K562 (cell line): ENCODE results near the gene SEMA3A. TPM values are rescaled to one million over a fixed set of nuclear protein-coding genes. Genes with fewer than 3 reads are reported as not detected.

ENCODE experiments used
- ATAC-seq: fragments of 200-7000 bp; cut with Tn5 transposase; 3 replicates; pipeline ENCODE4 v1.9.1; 2020; ENCODE audit warnings: moderate library complexity
- BruUV-seq: library from RNA; stranded (reverse); fragments of 400-500 nt; replicated peaks from 2 replicates; lab custom pipeline; 2021; lab: Mats Ljungman, UMichigan
- CTCF ChIA-PET: fragments of 300-600 bp; formaldehyde crosslinking; extraction: SDS; loops from one replicate; lab custom pipeline; 2021; ENCODE audit warnings: low intra/inter-chr PET ratio; lab: Yijun Ruan, JAX
- POLR2A ChIA-PET: fragments of 300-600, 350-650 bp; sonication (Branson Sonifier 250); formaldehyde crosslinking; extraction: SDS; loops from one replicate; lab custom pipeline; 2021; ENCODE audit warnings: antibody characterized with exemption, inconsistent platforms; lab: Yijun Ruan, JAX
- DNase-seq, 4 experiments: peaks; one replicate each; pipeline versions ENCODE4 v3.0.0 to v3.0.0-alpha.2; 2011 to 2018; ENCODE audit warnings: low spot score in 3 of 4, mixed read lengths in 3 of 4; ENCODE audit errors: extremely low read depth in 1 of 4
- FAIRE-seq: peaks from 2 replicates; lab custom pipeline; 2011; peaks lifted over from hg19 to GRCh38; lab: Jason Lieb, UNC
- H2AFZ ChIP-seq: 2 replicates; pipeline ENCODE4 v1.6.0; 2011; ENCODE audit warnings: low read depth, low read length, control low read depth, inconsistent platforms
- H3K27ac ChIP-seq: fragments of 200-600 bp; 3 replicates; pipeline ENCODE4 v1.8.0; 2011; ENCODE audit warnings: low read depth, mild to moderate bottlenecking, control low read depth, inconsistent platforms, low read length, moderate library complexity, mixed read lengths; ENCODE audit errors: extremely low read depth
- H3K27me3 ChIP-seq, 2 experiments: fragments of 300-600 bp in 1 of 2; 2 replicates in 1 of 2; 3 replicates in 1 of 2; pipeline versions ENCODE4 v1.6.0 to v1.8.0; 2011; ENCODE audit warnings: inconsistent platforms in 2 of 2, low read length in 2 of 2, mild to moderate bottlenecking in 1 of 2, mixed read lengths in 1 of 2, moderate library complexity in 1 of 2; ENCODE audit not compliant: control insufficient read depth in 2 of 2, insufficient read depth in 2 of 2
- H3K36me3 ChIP-seq: fragments of 300-600 bp; 3 replicates; pipeline ENCODE4 v1.8.0; 2011; ENCODE audit warnings: mild to moderate bottlenecking, low read length, inconsistent platforms; ENCODE audit not compliant: control insufficient read depth, insufficient read depth
- H3K4me1 ChIP-seq, 2 experiments: fragments of 200-600 bp in 1 of 2; replicated peaks in 1 of 2; 2 replicates in 1 of 2; 3 replicates in 1 of 2; pipeline versions ENCODE4 v1.5.1 to v1.8.0; 2011; ENCODE audit warnings: inconsistent platforms in 2 of 2, low read length in 2 of 2, mild to moderate bottlenecking in 1 of 2, mixed read lengths in 1 of 2, moderate library complexity in 1 of 2; ENCODE audit not compliant: control insufficient read depth in 2 of 2, insufficient read depth in 2 of 2
- H3K4me2 ChIP-seq: 2 replicates; pipeline ENCODE4 v1.6.1; 2011; ENCODE audit warnings: low read length, control low read depth, inconsistent platforms, mixed read lengths; ENCODE audit not compliant: insufficient read depth
- H3K4me3 ChIP-seq: fragments of 200-600 bp; sonication (generic), shearing (Covaris generic); 2 replicates; pipeline ENCODE4 v1.5.1; 2016; ENCODE audit warnings: control low read depth, inconsistent platforms
- H3K79me2 ChIP-seq: fragments of 200-600 bp; 3 replicates; pipeline ENCODE4 v1.8.0; 2011; ENCODE audit warnings: low read length, inconsistent platforms; ENCODE audit not compliant: control insufficient read depth, insufficient read depth
- H3K9ac ChIP-seq, 2 experiments: 2 replicates each; pipeline versions ENCODE4 v1.6.0 to v1.6.1; 2011; ENCODE audit warnings: low read depth in 2 of 2, low read length in 2 of 2, control low read depth in 1 of 2, inconsistent platforms in 1 of 2, mild to moderate bottlenecking in 1 of 2, mixed read lengths in 1 of 2; ENCODE audit not compliant: insufficient read depth in 1 of 2
- H3K9me1 ChIP-seq: one replicate; pipeline ENCODE4 v1.6.0; 2011; ENCODE audit warnings: inconsistent platforms, mild to moderate bottlenecking, low read length, moderate library complexity; ENCODE audit not compliant: control insufficient read depth, insufficient read depth
- H3K9me3 ChIP-seq: replicated peaks from 2 replicates; pipeline ENCODE4 v1.5.1; 2011; ENCODE audit warnings: low read depth, low read length, inconsistent platforms; ENCODE audit not compliant: control insufficient read depth, insufficient read depth
- H4K20me1 ChIP-seq: replicated peaks from 2 replicates; pipeline ENCODE4 v1.6.1; 2011; ENCODE audit warnings: low read length, inconsistent platforms, mixed read lengths; ENCODE audit not compliant: control insufficient read depth, insufficient read depth
- BRD4 ChIP-seq: fragments of 200-600 bp; sonication (generic); IDR thresholded peaks from 2 replicates; pipeline ENCODE4 v1.6.1; 2017; ENCODE audit warnings: inconsistent platforms
- COPS2 ChIP-seq: fragments of 450-650 bp; conservative IDR thresholded peaks from 2 replicates; pipeline ENCODE4 v1.6.1; 2016; ENCODE audit warnings: mild to moderate bottlenecking, moderate library complexity
- EP300 ChIP-seq: IDR thresholded peaks from 2 replicates; pipeline ENCODE4 v1.6.1; 2012; ENCODE audit warnings: low read length, improper control_type of control experiment
- HCFC1 ChIP-seq: IDR thresholded peaks from 2 replicates; pipeline ENCODE4 v1.6.1; 2012; ENCODE audit warnings: low read depth, low read length, improper control_type of control experiment
- KLF16 ChIP-seq: IDR thresholded peaks from 2 replicates; pipeline ENCODE4 v1.6.1; 2016; ENCODE audit warnings: antibody characterized with exemption
- MTF1 ChIP-seq: fragments of 250-450 bp; sonication (Bioruptor Pico); IDR thresholded peaks from 2 replicates; pipeline ENCODE4 v1.9.0; 2021; ENCODE audit warnings: moderate library complexity, mild to moderate bottlenecking, inconsistent platforms, borderline replicate concordance
- NCOA4 ChIP-seq: fragments of 450-650 bp; IDR thresholded peaks from 2 replicates; pipeline ENCODE4 v1.6.1; 2018; ENCODE audit warnings: mild to moderate bottlenecking; ENCODE audit not compliant: partially characterized antibody
- PYGO2 ChIP-seq: fragments of 450-650 bp; IDR thresholded peaks from 2 replicates; pipeline ENCODE4 v1.6.1; 2016; ENCODE audit warnings: mild to moderate bottlenecking, missing genetic modification characterization, moderate library complexity, missing compliant biosample characterization
- ZBTB17 ChIP-seq: fragments of 450-650 bp; formaldehyde crosslinking; IDR thresholded peaks from 2 replicates; pipeline ENCODE4 v1.4.0; 2020; ENCODE audit warnings: mild to moderate bottlenecking
- ZNF384 ChIP-seq: IDR thresholded peaks from 2 replicates; pipeline ENCODE4 v1.6.1; 2012; ENCODE audit warnings: low read depth, low read length, improper control_type of control experiment
- ZZZ3 ChIP-seq: fragments of 450-650 bp; IDR thresholded peaks from 2 replicates; pipeline ENCODE4 v1.6.1; 2016; ENCODE audit warnings: antibody characterized with exemption, mild to moderate bottlenecking, moderate library complexity
- in situ Hi-C: fragments of 300-500 bp; cut with MboI; formaldehyde crosslinking; loops from 4 replicates; pipeline ENCODE4 v1.15.0; 2018; ENCODE audit warnings: inconsistent platforms, mixed read lengths
- intact Hi-C: fragments of 100-400 bp; cut with micrococcal nuclease; formaldehyde crosslinking; loops from 2 replicates; pipeline ENCODE4 v1.14.2; 2022
- polyA plus RNA-seq, 8 experiments: library from polyadenylated mRNA; depleted of rRNA in 4 of 8; stranded (reverse) in 5 of 8; unstranded in 3 of 8; fragments of >200 nt; fragmentation: Nextera tagmentation in 2 of 8; fragmentation: Illumina TruSeq in 1 of 8; extraction: Ambion mirVana in 2 of 8; extraction: Trizol in 1 of 8; gene quantifications; 2 replicates each; pipeline versions ENCODE4 v1.2.1 to v1.2.3, GENCODE V29; 2011 to 2014; ENCODE audit warnings: inconsistent platforms in 1 of 8, missing spikeins in 1 of 8
- total RNA-seq, 7 experiments: library from RNA; depleted of rRNA in 6 of 7; stranded (reverse); fragments of >200 nt in 6 of 7; fragmentation: Illumina TruSeq in 2 of 7; extraction: Trizol in 2 of 7; gene quantifications; 2 replicates each; pipeline versions ENCODE4 v1.2.1 to v1.2.3, GENCODE V29; 2011 to 2021; ENCODE audit warnings: low replicate concordance in 1 of 7
- TF ChIP-seq, protein P1 (sequence below): fragments of 200-600 bp; sonication (generic); IDR thresholded peaks from one replicate; pipeline ENCODE4 v1.6.1; 2012; ENCODE audit warnings: mild to moderate bottlenecking, low read depth, low read length, inconsistent platforms
- TF ChIP-seq, protein P2 (sequence below): fragments of 250-450 bp; sonication (Bioruptor Pico); IDR thresholded peaks from 2 replicates; pipeline ENCODE4 v1.5.0; 2021

Gene SEMA3A
- total and polyA plus RNA-seq, 9 of the 15 experiments (the other 6 are each of a cell fraction or from before 2014, with no cell fraction given), result 0.36 to 3.0 (median 1.1) TPM

DNA sequence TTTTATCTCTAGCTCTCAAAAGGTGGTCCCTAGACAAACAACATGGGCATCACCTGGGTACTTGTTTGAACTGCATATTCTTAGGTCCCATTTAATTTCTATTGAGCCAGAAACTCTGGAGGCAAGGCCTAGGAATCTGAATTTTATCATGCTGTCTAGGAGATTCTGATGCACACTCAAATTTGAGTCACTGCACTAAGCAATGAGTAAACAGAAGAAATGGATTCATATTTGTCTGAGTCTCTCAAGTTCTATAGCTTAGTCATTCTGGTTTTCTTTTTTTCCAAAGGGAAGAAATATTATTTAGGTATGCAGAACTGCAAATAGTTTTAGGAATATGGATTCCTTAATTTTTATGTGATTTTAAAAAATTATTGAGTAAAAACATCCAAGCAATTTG, 185.5 kb downstream of the SEMA3A start:
- H3K4me1 ChIP-seq, result no peaks in the 10 kb centered on the region
- H3K9ac ChIP-seq, result no peak overlapping the region
- H4K20me1 ChIP-seq, result no peaks in the 10 kb centered on the region
- no peaks in the 10 kb centered on the region for H3K27me3 ChIP-seq
- H3K4me3 ChIP-seq, result no peak overlapping the region
- BruUV-seq, result no TSS peak
- no peaks in the 10 kb centered on the region for H3K79me2 ChIP-seq
- no peak overlapping the region for H3K4me2 ChIP-seq
- in situ Hi-C loops (no loop called here), intact Hi-C loops (no loop called here)
- no peak overlapping the region for H3K27ac ChIP-seq
- FAIRE-seq (no peak), ATAC-seq (no peak), DNase-seq (no peak)
- H3K36me3 ChIP-seq, result no peaks in the 10 kb centered on the region
- ChIA-PET POLR2A (no interaction called here), CTCF (no interaction called here)
- H2AFZ ChIP-seq, result no peak overlapping the region
- H3K9me3 ChIP-seq, result no peaks in the 10 kb centered on the region
- no peaks in the 10 kb centered on the region for H3K9me1 ChIP-seq
- TF ChIP-seq EP300 (no peak), COPS2 (no peak), BRD4 (no peak), NCOA4 (no peak), PYGO2 (tag) (no peak), ZNF384 (no peak), KLF16 (no peak), MTF1 (CRISPR knock-in tag) (no peak), ZBTB17 (CRISPR knock-in tag) (no peak), ZZZ3 (no peak), HCFC1 (no peak)
- TF ChIP-seq, protein P1, sequence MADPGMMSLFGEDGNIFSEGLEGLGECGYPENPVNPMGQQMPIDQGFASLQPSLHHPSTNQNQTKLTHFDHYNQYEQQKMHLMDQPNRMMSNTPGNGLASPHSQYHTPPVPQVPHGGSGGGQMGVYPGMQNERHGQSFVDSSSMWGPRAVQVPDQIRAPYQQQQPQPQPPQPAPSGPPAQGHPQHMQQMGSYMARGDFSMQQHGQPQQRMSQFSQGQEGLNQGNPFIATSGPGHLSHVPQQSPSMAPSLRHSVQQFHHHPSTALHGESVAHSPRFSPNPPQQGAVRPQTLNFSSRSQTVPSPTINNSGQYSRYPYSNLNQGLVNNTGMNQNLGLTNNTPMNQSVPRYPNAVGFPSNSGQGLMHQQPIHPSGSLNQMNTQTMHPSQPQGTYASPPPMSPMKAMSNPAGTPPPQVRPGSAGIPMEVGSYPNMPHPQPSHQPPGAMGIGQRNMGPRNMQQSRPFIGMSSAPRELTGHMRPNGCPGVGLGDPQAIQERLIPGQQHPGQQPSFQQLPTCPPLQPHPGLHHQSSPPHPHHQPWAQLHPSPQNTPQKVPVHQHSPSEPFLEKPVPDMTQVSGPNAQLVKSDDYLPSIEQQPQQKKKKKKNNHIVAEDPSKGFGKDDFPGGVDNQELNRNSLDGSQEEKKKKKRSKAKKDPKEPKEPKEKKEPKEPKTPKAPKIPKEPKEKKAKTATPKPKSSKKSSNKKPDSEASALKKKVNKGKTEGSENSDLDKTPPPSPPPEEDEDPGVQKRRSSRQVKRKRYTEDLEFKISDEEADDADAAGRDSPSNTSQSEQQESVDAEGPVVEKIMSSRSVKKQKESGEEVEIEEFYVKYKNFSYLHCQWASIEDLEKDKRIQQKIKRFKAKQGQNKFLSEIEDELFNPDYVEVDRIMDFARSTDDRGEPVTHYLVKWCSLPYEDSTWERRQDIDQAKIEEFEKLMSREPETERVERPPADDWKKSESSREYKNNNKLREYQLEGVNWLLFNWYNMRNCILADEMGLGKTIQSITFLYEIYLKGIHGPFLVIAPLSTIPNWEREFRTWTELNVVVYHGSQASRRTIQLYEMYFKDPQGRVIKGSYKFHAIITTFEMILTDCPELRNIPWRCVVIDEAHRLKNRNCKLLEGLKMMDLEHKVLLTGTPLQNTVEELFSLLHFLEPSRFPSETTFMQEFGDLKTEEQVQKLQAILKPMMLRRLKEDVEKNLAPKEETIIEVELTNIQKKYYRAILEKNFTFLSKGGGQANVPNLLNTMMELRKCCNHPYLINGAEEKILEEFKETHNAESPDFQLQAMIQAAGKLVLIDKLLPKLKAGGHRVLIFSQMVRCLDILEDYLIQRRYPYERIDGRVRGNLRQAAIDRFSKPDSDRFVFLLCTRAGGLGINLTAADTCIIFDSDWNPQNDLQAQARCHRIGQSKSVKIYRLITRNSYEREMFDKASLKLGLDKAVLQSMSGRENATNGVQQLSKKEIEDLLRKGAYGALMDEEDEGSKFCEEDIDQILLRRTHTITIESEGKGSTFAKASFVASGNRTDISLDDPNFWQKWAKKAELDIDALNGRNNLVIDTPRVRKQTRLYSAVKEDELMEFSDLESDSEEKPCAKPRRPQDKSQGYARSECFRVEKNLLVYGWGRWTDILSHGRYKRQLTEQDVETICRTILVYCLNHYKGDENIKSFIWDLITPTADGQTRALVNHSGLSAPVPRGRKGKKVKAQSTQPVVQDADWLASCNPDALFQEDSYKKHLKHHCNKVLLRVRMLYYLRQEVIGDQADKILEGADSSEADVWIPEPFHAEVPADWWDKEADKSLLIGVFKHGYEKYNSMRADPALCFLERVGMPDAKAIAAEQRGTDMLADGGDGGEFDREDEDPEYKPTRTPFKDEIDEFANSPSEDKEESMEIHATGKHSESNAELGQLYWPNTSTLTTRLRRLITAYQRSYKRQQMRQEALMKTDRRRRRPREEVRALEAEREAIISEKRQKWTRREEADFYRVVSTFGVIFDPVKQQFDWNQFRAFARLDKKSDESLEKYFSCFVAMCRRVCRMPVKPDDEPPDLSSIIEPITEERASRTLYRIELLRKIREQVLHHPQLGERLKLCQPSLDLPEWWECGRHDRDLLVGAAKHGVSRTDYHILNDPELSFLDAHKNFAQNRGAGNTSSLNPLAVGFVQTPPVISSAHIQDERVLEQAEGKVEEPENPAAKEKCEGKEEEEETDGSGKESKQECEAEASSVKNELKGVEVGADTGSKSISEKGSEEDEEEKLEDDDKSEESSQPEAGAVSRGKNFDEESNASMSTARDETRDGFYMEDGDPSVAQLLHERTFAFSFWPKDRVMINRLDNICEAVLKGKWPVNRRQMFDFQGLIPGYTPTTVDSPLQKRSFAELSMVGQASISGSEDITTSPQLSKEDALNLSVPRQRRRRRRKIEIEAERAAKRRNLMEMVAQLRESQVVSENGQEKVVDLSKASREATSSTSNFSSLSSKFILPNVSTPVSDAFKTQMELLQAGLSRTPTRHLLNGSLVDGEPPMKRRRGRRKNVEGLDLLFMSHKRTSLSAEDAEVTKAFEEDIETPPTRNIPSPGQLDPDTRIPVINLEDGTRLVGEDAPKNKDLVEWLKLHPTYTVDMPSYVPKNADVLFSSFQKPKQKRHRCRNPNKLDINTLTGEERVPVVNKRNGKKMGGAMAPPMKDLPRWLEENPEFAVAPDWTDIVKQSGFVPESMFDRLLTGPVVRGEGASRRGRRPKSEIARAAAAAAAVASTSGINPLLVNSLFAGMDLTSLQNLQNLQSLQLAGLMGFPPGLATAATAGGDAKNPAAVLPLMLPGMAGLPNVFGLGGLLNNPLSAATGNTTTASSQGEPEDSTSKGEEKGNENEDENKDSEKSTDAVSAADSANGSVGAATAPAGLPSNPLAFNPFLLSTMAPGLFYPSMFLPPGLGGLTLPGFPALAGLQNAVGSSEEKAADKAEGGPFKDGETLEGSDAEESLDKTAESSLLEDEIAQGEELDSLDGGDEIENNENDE, result no peak
- TF ChIP-seq, protein P2, sequence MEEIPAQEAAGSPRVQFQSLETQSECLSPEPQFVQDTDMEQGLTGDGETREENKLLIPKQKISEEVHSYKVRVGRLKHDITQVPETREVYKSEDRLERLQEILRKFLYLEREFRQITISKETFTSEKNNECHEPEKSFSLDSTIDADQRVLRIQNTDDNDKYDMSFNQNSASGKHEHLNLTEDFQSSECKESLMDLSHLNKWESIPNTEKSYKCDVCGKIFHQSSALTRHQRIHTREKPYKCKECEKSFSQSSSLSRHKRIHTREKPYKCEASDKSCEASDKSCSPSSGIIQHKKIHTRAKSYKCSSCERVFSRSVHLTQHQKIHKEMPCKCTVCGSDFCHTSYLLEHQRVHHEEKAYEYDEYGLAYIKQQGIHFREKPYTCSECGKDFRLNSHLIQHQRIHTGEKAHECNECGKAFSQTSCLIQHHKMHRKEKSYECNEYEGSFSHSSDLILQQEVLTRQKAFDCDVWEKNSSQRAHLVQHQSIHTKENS (CRISPR knock-in tag), result no peak
